ENCODE results near the gene FAM20C.

The FAM20C gene

GRCh38 chr7:300546-301290, 108.3 kb downstream of the FAM20C start:
- in situ Hi-C loops (cut with HindIII; ENCODE audit: low sequenced_read_pairs) = no loop called here

DNA sequence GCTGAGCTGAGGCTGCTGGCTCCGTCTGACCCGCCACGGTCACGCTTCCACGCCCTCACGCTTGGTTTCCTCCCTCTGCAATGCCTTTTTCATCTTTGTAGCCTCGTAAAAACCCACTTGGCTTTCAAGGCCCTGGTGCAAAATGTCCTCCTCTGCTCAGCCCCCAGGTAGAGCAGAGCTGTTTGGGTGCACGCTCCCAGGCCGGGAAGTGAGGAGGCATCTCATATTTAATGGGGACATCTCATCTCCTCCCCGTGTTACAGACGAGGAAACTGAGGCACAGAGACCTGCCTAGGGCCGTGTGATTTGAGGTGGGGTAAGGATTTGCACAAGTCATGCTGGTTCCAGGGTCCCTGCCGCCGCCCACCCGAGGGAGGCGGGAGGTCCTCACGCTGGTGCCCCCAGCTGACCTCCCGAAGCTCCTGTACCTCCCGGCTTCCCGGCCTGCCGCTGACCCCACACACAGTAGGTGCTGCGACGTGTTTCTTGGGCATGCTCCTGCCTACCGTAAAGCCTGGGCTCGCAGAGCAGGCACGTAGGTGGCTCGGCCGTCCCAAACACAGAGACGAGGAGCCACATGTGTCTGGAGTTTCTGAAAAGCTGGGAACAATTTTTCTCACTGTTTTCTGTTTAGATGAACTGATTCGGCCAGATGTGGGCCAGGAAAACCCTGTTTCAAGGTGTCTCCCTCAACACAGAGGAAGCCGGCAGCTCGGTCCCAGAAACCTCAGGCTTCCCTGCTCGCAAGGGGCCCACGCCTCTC, 109.1 kb downstream of the FAM20C start:
- in situ Hi-C loops (cut with HindIII; ENCODE audit: low sequenced_read_pairs) = no loop called here

DNA sequence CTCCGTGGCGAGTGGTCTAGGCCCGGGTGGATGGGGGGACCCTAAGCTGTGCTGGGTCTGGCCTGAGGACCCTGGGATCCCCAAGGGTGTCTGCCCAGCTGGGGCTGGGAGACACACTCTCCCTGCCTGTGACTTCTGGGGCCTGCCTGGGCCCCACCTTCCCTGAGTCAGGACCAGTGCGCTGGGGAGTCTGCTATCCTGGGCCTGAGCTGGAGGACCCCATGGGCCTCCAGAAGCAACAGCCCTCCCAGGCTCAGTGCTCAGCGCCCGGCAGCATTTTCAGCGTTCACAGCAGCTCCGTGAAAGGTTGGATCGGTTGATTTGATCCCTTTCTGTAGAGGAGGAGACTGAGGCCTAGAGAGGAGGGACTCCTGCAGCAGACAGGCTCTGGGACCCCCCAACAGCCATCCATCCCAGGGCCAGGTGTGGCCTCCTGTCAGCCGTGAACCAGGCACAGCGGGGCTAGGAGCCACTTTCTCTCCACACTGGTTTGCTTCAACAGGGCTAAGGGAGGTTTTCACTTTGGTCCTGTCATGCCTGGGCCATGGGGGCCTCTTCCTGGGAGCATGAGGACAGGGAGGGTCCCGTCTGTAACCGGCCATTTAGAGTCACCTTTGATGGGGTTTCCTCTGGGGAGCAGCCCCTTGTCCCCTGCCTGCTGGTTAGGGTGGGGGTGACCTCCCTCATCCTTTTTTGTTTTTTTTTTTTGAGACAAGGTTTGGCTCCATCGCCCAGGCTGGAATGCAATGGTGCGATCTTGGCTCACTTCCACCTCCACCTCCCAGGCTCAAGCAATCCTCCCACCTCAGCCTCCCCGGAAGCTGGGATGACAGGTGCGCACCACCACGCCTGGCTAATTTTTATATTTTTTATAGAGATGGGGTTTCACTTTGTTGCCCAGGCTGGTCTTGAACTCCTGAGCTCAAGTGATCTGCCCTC, 110.0 kb downstream of the FAM20C start:
- in situ Hi-C loops (cut with HindIII; ENCODE audit: low sequenced_read_pairs) = no loop called here

DNA sequence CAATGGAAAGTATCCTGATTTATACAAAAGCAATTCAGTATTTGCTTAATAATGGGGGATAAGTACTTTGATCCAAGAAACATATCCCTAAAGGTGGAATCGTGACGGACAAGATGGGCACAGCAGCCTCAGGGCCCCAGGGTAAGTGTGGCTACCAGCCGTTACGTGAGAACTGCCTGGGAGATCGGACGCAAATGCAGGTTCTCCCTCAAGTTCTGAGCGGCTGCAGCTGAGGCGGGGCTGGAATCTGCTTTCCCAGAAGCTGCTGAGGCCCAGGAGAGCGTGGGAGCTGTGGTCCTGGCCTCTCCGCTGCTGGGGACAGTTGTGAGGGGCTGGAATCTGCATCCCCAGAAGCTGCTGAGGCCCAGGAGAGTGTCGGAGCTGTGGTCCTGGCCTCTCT, 111.1 kb downstream of the FAM20C start:
- in situ Hi-C loops (cut with HindIII; ENCODE audit: low sequenced_read_pairs) = no loop called here

GRCh38 chr7:303884-304573, 111.7 kb downstream of the FAM20C start:
- in situ Hi-C loops (cut with HindIII; ENCODE audit: low sequenced_read_pairs) = no loop called here

DNA sequence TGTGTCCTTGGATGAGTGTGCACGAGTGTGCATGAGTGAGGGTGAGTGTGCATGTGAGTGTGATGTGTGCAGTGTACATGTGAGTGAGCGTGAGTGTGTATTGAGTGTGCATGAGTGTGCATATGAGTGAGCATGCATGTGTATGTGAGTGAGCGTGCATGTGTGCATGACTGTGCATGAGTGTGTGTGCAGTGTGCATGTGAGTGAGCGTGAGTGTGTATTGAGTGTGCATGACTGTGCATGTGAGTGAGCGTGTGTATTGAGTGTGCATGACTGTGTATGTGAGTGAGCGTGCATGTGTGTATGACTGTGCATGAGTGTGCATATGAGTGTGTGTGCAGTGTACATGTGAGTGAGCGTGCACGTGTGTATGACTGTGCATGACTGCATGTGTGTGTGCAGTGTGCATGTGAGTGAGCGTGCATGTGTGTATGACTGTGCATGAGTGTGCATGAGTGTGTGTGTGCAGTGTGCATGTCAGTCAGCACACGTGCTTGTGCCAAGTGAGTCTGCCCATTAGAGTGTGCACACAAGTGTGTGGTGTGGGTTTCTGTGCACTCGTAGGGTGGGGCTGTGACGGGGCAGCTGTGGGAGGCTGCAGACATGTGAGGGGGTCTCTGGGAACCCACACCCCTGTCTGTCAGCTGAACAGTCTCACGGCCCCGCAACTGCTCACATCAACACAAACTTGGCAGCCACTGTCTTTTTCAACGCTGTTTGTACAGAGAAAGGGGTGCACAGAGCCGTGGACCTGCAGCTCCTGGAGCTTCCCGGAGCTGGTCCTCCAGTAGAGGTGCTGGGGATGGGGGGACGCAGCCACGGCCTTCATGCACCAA, 112.4 kb downstream of the FAM20C start:
- in situ Hi-C loops (cut with HindIII; ENCODE audit: low sequenced_read_pairs) = no loop called here

GRCh38 chr7:305410-306151, 113.2 kb downstream of the FAM20C start:
- in situ Hi-C loops (cut with HindIII; ENCODE audit: low sequenced_read_pairs) = no loop called here

DNA sequence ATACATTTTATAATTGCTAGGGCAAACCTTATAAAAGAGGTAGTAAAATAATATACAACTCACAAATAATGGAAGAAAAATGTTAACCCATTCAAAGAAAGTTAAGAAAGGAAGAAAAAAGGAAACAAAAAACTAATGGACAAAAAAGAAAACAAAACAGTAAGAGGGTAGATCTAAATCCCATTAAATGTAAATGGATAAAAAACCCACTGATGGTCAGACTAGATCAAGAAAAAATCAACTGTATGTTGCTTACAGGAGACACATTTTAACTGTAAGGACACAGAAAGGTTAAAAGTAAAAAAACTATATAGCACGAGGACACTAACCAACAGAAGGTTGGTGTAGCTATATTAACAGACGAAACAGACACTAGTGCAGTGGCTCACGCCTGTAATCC, 115.6 kb downstream of the FAM20C start:
- in situ Hi-C loops (cut with HindIII; ENCODE audit: low sequenced_read_pairs) = no loop called here

DNA sequence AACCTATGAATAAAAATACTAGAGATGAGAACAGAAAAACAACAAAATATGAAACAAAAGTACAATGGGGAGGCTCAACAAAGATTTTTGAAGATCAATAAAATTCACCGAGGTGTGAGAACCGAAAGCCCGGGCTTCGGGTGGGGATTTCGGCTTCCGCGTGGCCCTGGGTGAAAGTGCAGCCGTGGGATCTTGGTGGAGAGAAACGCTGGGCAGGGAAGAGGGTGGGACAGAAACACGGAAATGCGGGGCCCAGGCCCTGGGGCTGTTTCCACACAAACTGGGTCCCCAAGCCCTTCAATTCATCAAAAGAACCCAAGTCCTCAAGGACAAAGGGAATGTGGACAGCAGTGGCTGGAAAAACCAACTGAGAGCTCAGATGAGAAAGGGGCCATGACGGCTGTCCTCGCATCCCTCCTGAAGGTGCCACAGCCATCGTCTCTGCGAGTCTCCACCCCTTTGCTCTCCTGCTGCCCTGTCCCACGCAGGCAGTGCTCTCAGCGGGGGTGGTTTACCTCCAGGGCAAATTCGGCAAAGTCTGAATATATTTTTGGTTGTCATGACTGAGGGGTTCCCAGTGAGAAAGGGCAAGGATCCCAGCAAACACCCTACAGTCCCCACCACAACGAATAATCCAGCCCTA, 117.3 kb downstream of the FAM20C start:
- in situ Hi-C loops (cut with HindIII; ENCODE audit: low sequenced_read_pairs) = no loop called here
